Measurements from ENCODE around the gene MVK.

DNA sequence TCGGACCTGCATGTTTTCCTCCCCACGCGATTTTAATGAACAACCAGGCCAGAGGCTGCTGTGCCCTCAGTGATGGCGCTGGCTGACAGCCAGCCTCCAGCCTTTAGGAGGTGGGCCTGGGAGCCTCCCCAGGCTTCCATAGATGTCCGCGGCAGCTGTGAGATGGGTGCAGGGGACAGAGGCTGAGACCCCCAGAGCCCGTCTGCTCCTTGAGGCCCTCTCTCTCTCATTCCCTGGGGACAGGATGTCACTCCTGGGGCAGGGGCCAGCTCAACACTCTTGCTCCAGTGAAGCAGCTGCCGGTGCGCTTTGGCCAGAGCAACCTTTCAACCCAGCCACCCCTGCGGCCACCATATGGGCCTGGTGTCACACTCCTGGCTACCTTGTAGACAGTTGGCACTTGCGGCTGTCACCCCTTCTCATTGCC, 24.8 kb downstream of the MVK start:
- TF ChIP-seq, protein P1, sequence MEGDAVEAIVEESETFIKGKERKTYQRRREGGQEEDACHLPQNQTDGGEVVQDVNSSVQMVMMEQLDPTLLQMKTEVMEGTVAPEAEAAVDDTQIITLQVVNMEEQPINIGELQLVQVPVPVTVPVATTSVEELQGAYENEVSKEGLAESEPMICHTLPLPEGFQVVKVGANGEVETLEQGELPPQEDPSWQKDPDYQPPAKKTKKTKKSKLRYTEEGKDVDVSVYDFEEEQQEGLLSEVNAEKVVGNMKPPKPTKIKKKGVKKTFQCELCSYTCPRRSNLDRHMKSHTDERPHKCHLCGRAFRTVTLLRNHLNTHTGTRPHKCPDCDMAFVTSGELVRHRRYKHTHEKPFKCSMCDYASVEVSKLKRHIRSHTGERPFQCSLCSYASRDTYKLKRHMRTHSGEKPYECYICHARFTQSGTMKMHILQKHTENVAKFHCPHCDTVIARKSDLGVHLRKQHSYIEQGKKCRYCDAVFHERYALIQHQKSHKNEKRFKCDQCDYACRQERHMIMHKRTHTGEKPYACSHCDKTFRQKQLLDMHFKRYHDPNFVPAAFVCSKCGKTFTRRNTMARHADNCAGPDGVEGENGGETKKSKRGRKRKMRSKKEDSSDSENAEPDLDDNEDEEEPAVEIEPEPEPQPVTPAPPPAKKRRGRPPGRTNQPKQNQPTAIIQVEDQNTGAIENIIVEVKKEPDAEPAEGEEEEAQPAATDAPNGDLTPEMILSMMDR (IDR thresholded peaks at IDR 0.05 in 4 of 5, conservative IDR thresholded peaks at IDR 0.05 in 1 of 5): no peak
- TF ChIP-seq POLR2A (IDR thresholded peaks at IDR 0.05): no peak

Data from gastrocnemius medialis (tissue), 4 donors.